ENCODE measurements around the gene COTL1.

GRCh38 chr16:84649511-84649861 is 31.6 kb upstream of the COTL1 start:
- TF ChIP-seq CTCF (conservative IDR thresholded peaks at IDR 0.05; ENCODE audit: low read length) (no peak), EZH2phosphoT487 (IDR thresholded peaks at IDR 0.05; ENCODE audit: borderline replicate concordance, low read depth, low read length) (no peak)

All from OCI-LY7 (cell line).